ENCODE measurements around the gene FOXP1. TPM values are rescaled to one million over a fixed set of nuclear protein-coding genes. Genes with fewer than 3 reads are reported as not detected.

The FOXP1 gene
- total RNA-seq, 1 donor from 2014 or later: 128 TPM

GRCh38 chr3:71456156-71456555, 127.4 kb downstream of the FOXP1 start:
- H3K9me3 ChIP-seq: no peaks in the 10 kb centered on the region
- no peak overlapping the region for H3K27ac ChIP-seq
- no peak overlapping the region for H3K4me3 ChIP-seq
- no peaks in the 10 kb centered on the region for H3K36me3 ChIP-seq
- H3K27me3 ChIP-seq: no peaks in the 10 kb centered on the region
- peaks cover 30% of the 10 kb centered on the region for H3K4me1 ChIP-seq
- intact Hi-C loops (cut with DNase I): no loop called here
- TF ChIP-seq POLR2AphosphoS5 (IDR thresholded peaks at IDR 0.05; ENCODE audit: insufficient read depth in 1 of 2, low read depth in 1 of 2): no peak
- TF ChIP-seq, protein P1, sequence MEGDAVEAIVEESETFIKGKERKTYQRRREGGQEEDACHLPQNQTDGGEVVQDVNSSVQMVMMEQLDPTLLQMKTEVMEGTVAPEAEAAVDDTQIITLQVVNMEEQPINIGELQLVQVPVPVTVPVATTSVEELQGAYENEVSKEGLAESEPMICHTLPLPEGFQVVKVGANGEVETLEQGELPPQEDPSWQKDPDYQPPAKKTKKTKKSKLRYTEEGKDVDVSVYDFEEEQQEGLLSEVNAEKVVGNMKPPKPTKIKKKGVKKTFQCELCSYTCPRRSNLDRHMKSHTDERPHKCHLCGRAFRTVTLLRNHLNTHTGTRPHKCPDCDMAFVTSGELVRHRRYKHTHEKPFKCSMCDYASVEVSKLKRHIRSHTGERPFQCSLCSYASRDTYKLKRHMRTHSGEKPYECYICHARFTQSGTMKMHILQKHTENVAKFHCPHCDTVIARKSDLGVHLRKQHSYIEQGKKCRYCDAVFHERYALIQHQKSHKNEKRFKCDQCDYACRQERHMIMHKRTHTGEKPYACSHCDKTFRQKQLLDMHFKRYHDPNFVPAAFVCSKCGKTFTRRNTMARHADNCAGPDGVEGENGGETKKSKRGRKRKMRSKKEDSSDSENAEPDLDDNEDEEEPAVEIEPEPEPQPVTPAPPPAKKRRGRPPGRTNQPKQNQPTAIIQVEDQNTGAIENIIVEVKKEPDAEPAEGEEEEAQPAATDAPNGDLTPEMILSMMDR (IDR thresholded peaks at IDR 0.05): no peak
- no peak for TF ChIP-seq POLR2A (IDR thresholded peaks at IDR 0.05)
- DNase-seq (ENCODE audit: extremely low spot score in 2 of 2): no peak

- TF ChIP-seq POLR2AphosphoS5 (IDR thresholded peaks at IDR 0.05; ENCODE audit: insufficient read depth in 1 of 2, low read depth in 1 of 2) (no peak), POLR2A (IDR thresholded peaks at IDR 0.05) (no peak)
- TF ChIP-seq, protein P1 (IDR thresholded peaks at IDR 0.05): no peak
- H3K4me1 ChIP-seq: peaks cover 29% of the 10 kb centered on the region
- H3K27me3 ChIP-seq: no peaks in the 10 kb centered on the region
- H3K4me3 ChIP-seq: no peak overlapping the region
- H3K9me3 ChIP-seq: no peaks in the 10 kb centered on the region
- no peak overlapping the region for H3K27ac ChIP-seq
- intact Hi-C loops (cut with DNase I): no loop called here
- no peak for DNase-seq (ENCODE audit: extremely low spot score in 2 of 2)
- H3K36me3 ChIP-seq: no peaks in the 10 kb centered on the region
Observed at GRCh38 chr3:71454512-71455403, 128.8 kb downstream of the FOXP1 start.

DNA sequence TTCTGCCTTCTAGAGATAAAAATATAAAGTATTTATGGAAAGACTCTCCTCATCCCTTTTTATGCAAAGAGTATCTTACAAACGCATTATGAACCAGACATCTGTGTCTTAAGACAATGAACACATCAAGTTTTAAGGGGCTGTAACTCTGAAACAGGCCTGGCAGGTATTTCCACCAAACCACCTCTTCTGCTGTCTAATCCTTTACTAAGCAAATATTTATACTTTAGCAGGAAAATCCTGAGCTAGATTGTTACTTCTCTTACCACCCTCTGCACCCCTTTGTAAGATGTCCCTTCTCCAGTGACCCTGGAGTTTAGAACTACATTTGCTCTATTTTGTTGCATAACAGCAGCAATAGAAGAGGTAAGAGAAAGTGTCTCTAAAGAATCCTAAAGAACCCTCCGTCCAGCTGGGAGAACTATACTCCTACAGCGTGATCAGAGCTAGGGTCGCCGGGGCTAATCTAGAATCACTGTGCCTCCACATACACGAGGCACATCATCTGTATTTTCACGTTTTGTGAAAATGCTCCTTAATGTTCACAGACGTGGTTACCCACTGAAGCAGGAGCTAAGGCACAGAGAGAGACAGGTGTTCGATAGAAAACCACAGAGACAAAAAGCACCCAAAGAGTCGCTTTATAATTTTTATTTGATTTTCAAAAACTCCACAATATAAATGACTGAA, 129.6 kb downstream of the FOXP1 start:
- H3K27ac ChIP-seq: no peak overlapping the region
- TF ChIP-seq, protein P1 (IDR thresholded peaks at IDR 0.05): no peak
- TF ChIP-seq POLR2A (IDR thresholded peaks at IDR 0.05) (no peak), POLR2AphosphoS5 (IDR thresholded peaks at IDR 0.05; ENCODE audit: insufficient read depth in 1 of 2, low read depth in 1 of 2) (no peak)
- no peak overlapping the region for H3K4me3 ChIP-seq
- intact Hi-C loops (cut with DNase I): no loop called here
- no peaks in the 10 kb centered on the region for H3K9me3 ChIP-seq
- peaks cover 29% of the 10 kb centered on the region for H3K4me1 ChIP-seq
- no peaks in the 10 kb centered on the region for H3K27me3 ChIP-seq
- DNase-seq (ENCODE audit: extremely low spot score in 2 of 2): no peak
- H3K36me3 ChIP-seq: no peaks in the 10 kb centered on the region

GRCh38 chr3:71453319-71453718, 130.2 kb downstream of the FOXP1 start:
- no peak for TF ChIP-seq POLR2A (IDR thresholded peaks at IDR 0.05)
- no peak overlapping the region for H3K27ac ChIP-seq
- DNase-seq (ENCODE audit: extremely low spot score in 2 of 2): no peak
- intact Hi-C loops (cut with DNase I): no loop called here
- H3K4me1 ChIP-seq: peaks cover 31% of the 10 kb centered on the region
- no peak overlapping the region for H3K4me3 ChIP-seq
- H3K36me3 ChIP-seq: no peaks in the 10 kb centered on the region
- no peaks in the 10 kb centered on the region for H3K27me3 ChIP-seq
- no peaks in the 10 kb centered on the region for H3K9me3 ChIP-seq

DNA sequence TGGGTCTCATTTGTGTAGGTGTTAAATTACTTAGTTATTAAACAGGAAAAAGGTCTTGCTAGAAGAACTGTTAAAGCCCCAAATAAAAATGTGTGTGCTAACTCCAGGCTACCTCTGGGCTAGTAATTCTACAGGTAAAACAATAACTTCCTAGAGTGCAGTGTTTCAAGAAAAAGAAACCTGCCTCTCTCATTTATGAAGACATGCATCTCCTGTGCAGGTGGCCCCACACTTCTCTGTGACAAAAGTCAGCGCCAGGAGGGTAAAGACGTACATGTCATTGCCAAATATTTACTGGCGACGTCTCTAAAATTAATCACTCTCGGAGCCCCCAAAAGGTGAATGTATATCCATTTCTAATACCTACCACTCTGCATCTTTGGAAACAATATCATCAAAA, 131.7 kb downstream of the FOXP1 start:
- DNase-seq (ENCODE audit: extremely low spot score in 2 of 2): no peak
- intact Hi-C loops (cut with DNase I): no loop called here
- TF ChIP-seq POLR2AphosphoS5 (IDR thresholded peaks at IDR 0.05; ENCODE audit: insufficient read depth in 1 of 2, low read depth in 1 of 2) (no peak), POLR2A (IDR thresholded peaks at IDR 0.05) (no peak)
- TF ChIP-seq, protein P1 (IDR thresholded peaks at IDR 0.05): no peak
- Histone ChIP-seq H3K4me1 (peaks cover 35% of the 10 kb centered on the region), H3K36me3 (no peaks in the 10 kb centered on the region), H3K27ac (no peak overlapping the region), H3K27me3 (no peaks in the 10 kb centered on the region), H3K9me3 (no peaks in the 10 kb centered on the region), H3K4me3 (no peak overlapping the region)
